Measurements from ENCODE around the gene RAI1.
"Not testable (repeated sequence)": the region's sequence is repeated elsewhere in the genome, so short reads cannot be mapped to it uniquely, and the experiment has no call there.

The RAI1 gene

DNA sequence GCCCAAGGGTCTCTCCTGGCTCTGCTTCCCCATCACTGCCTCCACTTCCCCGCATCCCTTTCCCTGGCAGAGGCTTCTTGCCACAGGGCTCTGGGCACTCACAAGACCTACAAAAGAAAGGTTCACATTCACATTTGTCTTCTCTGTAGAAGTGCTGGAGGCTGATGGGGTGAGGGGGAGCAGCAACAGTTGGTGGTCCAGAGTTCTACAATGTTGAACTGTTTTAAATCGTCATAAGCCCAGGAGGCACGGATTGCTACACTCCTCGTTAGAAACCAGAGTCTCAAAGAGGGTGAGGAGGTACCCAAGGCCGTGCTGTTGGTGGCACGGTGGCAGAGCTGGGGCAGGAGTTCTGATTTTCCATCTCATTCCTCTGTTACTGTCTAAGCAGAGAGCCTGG lies 5.8 kb upstream of the RAI1 start:
- in situ Hi-C loops (cut with MboI; ENCODE audit: low sequenced_read_pairs, unreplicated experiment): no loop called here
- TF ChIP-seq CTCF (IDR thresholded peaks at IDR 0.05; ENCODE audit: borderline replicate concordance, control extremely low read depth, extremely low read depth, insufficient read depth, missing control alignments): no peak

GRCh38 chr17:17675925-17676534 lies 5.2 kb upstream of the RAI1 start:
- TF ChIP-seq CTCF (IDR thresholded peaks at IDR 0.05; ENCODE audit: borderline replicate concordance, control extremely low read depth, extremely low read depth, insufficient read depth, missing control alignments): no peak
- DNase-seq (ENCODE audit: low spot score): no peak
- in situ Hi-C loops (cut with MboI; ENCODE audit: low sequenced_read_pairs, unreplicated experiment): no loop called here

More for the DNA sequence above, 5.8 kb upstream of the RAI1 start:
- no peak for DNase-seq (ENCODE audit: low spot score)

- no peak for DNase-seq (ENCODE audit: low spot score)
- no peak for TF ChIP-seq CTCF (IDR thresholded peaks at IDR 0.05; ENCODE audit: borderline replicate concordance, control extremely low read depth, extremely low read depth, insufficient read depth, missing control alignments)
- in situ Hi-C loops (cut with MboI; ENCODE audit: low sequenced_read_pairs, unreplicated experiment): no loop called here
These were observed 4.5 kb upstream of the RAI1 start for GRCh38 chr17:17676752-17677151.

GRCh38 chr17:17677299-17678040 lies 3.8 kb upstream of the RAI1 start:
- no peak for DNase-seq (ENCODE audit: low spot score)
- no peak for TF ChIP-seq CTCF (IDR thresholded peaks at IDR 0.05; ENCODE audit: borderline replicate concordance, control extremely low read depth, extremely low read depth, insufficient read depth, missing control alignments)
- in situ Hi-C loops (cut with MboI; ENCODE audit: low sequenced_read_pairs, unreplicated experiment): no loop called here

GRCh38 chr17:17678063-17678699 lies 3.1 kb upstream of the RAI1 start:
- DNase-seq (ENCODE audit: low spot score); in situ Hi-C loops (cut with MboI; ENCODE audit: low sequenced_read_pairs, unreplicated experiment): not testable (repeated sequence)

DNA sequence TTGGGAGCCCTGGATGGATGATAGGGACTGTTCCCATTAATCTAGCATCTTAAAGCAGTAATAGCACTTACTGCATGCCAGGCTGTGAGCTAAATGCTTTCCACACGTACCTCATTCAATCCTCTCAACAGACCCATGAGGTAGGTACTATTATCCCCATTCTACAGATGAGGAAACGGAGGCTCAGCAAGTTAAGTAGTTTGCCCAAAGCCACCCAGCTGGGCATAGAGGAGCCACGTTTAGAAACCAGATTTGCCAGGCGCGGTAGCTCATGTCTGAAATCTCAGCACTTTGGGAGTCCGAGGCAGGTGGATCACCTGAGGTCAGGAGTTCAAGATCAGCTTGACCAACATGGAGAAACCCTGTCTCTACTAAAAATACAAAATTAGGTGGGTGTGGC lies 2.0 kb upstream of the RAI1 start:
- in situ Hi-C loops (cut with MboI; ENCODE audit: low sequenced_read_pairs, unreplicated experiment): no loop called here
- no peak for TF ChIP-seq CTCF (IDR thresholded peaks at IDR 0.05; ENCODE audit: borderline replicate concordance, control extremely low read depth, extremely low read depth, insufficient read depth, missing control alignments)

DNA sequence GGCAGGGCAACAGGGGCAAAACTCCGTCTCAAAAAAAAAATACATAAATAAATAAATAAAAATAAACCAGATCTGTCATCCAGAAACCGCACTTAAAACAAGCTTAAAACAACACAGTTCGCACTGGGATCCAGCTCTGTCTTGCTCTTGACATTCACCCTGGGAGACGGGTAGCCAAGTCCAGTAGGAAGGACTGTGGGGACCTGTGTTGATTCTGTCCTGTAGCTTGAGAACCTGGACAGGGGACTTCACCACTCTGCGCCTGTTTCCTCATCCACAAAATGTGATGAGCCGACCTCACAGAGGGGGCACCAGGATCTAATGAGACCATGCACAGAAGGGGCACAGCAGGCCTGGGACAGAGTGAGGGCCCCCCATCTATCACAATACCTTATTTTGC lies 1.5 kb upstream of the RAI1 start:
- in situ Hi-C loops (cut with MboI; ENCODE audit: low sequenced_read_pairs, unreplicated experiment): loop anchor here (10.0 kb wide), 1 partner anchor 355 kb away; the partner anchor contains the start of genes ATPAF2 and GID4
- no peak for TF ChIP-seq CTCF (IDR thresholded peaks at IDR 0.05; ENCODE audit: borderline replicate concordance, control extremely low read depth, extremely low read depth, insufficient read depth, missing control alignments)
- DNase-seq (ENCODE audit: low spot score): no peak

More for the DNA sequence above, 2.0 kb upstream of the RAI1 start:
- DNase-seq (ENCODE audit: low spot score): no peak

Data from GM13976 (cell line).